ENCODE measurements around the gene PTPRM.

GRCh38 chr18:8300751-8301410 is 733.8 kb downstream of the PTPRM start:
- TF ChIP-seq E2F6 (IDR thresholded peaks at IDR 0.05) = no peak
- TF ChIP-seq, protein P1, sequence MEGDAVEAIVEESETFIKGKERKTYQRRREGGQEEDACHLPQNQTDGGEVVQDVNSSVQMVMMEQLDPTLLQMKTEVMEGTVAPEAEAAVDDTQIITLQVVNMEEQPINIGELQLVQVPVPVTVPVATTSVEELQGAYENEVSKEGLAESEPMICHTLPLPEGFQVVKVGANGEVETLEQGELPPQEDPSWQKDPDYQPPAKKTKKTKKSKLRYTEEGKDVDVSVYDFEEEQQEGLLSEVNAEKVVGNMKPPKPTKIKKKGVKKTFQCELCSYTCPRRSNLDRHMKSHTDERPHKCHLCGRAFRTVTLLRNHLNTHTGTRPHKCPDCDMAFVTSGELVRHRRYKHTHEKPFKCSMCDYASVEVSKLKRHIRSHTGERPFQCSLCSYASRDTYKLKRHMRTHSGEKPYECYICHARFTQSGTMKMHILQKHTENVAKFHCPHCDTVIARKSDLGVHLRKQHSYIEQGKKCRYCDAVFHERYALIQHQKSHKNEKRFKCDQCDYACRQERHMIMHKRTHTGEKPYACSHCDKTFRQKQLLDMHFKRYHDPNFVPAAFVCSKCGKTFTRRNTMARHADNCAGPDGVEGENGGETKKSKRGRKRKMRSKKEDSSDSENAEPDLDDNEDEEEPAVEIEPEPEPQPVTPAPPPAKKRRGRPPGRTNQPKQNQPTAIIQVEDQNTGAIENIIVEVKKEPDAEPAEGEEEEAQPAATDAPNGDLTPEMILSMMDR (IDR thresholded peaks at IDR 0.05; ENCODE audit: control extremely low read depth in 1 of 3, insufficient read depth in 1 of 3, low read depth in 1 of 3, low read length in 3 of 3) = no peak
- TF ChIP-seq POLR2A (IDR thresholded peaks at IDR 0.05; ENCODE audit: control extremely low read depth in 1 of 2, low read depth in 2 of 2, low read length in 2 of 2) = no peak
- no peak for TF ChIP-seq TAF1 (IDR thresholded peaks at IDR 0.05; ENCODE audit: low read depth, low read length)
- no peak for TF ChIP-seq ZNF274 (IDR thresholded peaks at IDR 0.05; ENCODE audit: borderline replicate concordance, extremely low read depth, low read length)
- TF ChIP-seq POLR2AphosphoS5 (IDR thresholded peaks at IDR 0.05; ENCODE audit: low read depth, low read length) = no peak
- TF ChIP-seq CHD7 (IDR thresholded peaks at IDR 0.05; ENCODE audit: insufficient replicate concordance, low read length) = no peak
- TF ChIP-seq JUN (IDR thresholded peaks at IDR 0.05; ENCODE audit: low read depth, low read length) = no peak
- TF ChIP-seq CEBPB (IDR thresholded peaks at IDR 0.05; ENCODE audit: low read depth, low read length) = no peak
- no peak for TF ChIP-seq RXRA (IDR thresholded peaks at IDR 0.05; ENCODE audit: insufficient read depth, low read depth, low read length)
- no peak for TF ChIP-seq EP300 (IDR thresholded peaks at IDR 0.05; ENCODE audit: borderline replicate concordance in 1 of 2, low read depth in 2 of 2, low read length in 2 of 2)
- TF ChIP-seq, protein P2, sequence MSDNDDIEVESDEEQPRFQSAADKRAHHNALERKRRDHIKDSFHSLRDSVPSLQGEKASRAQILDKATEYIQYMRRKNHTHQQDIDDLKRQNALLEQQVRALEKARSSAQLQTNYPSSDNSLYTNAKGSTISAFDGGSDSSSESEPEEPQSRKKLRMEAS (IDR thresholded peaks at IDR 0.05) = no peak
- no peak for TF ChIP-seq RFX5 (IDR thresholded peaks at IDR 0.05; ENCODE audit: borderline replicate concordance, low read depth, low read length)
- no peak for TF ChIP-seq EZH2 (IDR thresholded peaks at IDR 0.05; ENCODE audit: low read depth, low read length, severe bottlenecking)
